Inflammatory macrophage treated with lipopolysaccharide for 1 hour (primary cell): ENCODE data around the gene HRAS.

Experiments
- DNase-seq, 2 donors: peaks; one replicate each; pipeline ENCODE4 v3.0.0-alpha.2; 2020 to 2022

The HRAS gene

DNA sequence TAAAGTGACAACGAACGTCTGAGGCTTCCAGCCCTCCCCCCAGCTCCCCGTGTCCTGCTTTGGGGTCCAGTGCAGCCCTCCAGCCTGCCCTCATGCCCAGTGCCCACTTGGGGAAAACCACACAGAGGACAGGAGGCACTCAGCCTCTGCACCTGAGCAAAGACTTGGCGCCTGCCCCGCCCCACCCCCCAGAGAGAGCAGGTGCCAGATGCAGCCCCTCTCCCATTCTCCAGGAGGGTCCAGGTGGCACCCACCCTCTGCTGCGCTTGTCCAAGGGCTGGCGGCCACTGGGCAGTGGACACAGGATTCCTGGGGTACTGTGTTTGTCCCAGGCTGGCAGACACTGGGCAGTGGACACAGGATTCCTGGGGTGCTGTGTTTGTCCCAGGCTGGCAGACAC, 44.0 kb downstream of the HRAS start:
- DNase-seq: no peak

GRCh38 chr11:490930-491260, 44.5 kb downstream of the HRAS start:
- DNase-seq: no peak

GRCh38 chr11:490186-490929, 45.0 kb downstream of the HRAS start:
- no peak for DNase-seq

DNA sequence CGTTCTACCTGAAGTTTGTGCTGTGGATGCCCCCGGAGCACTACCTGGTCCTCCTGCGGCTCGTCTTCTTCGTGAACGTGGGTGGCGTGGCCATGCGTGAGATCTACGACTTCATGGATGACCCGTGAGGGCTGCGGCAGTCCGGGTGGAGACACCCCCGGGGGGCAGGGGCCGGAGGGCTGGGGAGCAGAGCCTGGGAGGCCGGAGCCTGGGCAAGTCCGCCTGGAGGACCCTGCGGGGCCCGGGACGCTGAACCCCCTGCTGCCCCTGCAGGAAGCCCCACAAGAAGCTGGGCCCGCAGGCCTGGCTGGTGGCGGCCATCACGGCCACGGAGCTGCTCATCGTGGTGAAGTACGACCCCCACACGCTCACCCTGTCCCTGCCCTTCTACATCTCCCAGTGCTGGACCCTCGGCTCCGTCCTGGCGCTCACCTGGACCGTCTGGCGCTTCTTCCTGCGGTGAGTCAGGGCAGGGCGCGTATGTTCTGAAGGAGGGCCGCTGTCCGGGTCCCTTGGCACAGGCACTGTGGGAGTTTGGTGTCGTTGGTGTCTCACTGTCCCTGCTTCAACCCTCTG, 45.7 kb downstream of the HRAS start:
- DNase-seq: no peak

DNA sequence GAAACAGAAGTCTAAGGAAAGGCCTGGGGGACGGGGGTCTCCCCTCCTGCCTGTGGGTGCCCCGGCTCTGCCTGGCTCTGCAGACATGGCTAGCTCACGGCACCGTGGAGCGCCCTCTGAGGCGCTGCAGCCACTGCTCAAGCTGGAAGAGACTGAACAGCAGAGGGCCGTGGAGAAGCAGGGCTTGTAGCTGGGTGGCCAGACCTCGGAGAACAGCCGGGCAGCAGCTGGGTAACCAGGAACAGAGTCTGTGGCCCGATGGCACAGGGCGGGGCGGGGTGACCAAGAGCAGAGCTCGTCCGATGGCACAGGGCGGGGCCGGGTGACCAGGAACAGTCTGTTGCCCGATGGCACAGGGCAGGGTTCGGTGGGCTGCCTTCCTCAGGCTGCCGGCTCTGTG, 46.4 kb downstream of the HRAS start:
- DNase-seq: no peak

- no peak for DNase-seq
These were observed 46.8 kb downstream of the HRAS start for GRCh38 chr11:488579-488978.

DNA sequence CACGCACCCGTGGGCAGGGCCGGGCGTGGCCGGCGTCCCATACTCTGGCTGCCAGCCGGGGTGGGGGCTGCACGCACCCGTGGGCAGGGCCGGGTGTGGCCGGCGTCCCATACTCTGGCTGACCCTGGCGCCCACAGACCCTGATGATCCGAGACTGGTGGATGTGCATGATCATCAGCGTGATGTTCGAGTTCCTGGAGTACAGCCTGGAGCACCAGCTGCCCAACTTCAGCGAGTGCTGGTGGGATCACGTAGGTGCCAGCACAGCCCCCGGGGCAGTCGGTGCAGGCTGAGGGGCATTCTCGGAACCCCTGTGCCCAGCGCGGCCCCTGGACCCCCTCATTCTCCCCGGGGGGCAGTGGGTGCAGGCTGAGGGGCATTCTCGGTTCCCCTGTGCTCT, 47.3 kb downstream of the HRAS start:
- no peak for DNase-seq

DNA sequence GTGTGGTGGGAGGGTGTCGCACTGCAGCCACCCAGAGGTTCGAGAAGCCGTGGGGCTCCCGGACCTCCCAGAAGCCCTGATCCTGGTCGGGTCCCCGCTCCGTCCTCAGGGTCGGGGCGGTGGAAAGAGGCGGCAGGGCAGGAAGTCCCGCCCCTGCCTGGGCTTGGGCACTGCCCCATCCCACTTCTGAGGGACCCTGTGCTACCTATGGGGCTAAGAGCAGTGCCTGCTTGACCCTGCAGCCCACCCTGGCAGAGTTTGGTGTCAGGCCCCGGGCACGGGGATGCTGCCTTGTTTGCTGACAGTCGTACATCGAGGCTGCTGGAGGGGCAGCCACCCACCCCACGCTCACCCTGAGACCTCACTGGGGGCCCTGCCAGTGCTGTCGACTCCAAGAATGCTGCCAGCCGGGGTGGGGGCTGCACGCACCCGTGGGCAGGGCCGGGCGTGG, 47.8 kb downstream of the HRAS start:
- DNase-seq: no peak

- no peak for DNase-seq
These were observed 49.2 kb downstream of the HRAS start for GRCh38 chr11:486189-486588.

GRCh38 chr11:484616-485015, 50.8 kb downstream of the HRAS start:
- no peak for DNase-seq
